ENCODE results near the gene NOL4L. TPM values are rescaled to one million over a fixed set of nuclear protein-coding genes. Genes with fewer than 3 reads are reported as not detected.
"Not testable (repeated sequence)": the region's sequence is repeated elsewhere in the genome, so short reads cannot be mapped to it uniquely, and the experiment has no call there.

The NOL4L gene
- total RNA-seq, 2 donors from 2014 or later = 39.6 to 50.7 TPM

DNA sequence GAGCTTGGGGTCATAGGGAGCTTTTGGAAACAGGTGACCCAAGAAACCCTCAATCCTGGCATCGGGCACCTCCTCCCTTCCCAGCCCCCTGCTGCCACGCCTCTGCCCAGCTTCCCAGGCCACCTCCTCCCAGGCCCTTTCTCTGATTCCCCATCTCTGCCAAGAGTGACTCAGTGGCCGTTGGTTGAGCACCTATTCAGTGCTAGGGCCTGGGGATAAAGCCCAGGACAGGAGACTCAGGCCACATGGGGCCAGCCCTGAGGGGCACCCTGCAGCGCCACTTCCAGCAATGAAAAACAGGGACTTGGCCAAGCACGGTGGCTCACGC, 116.9 kb downstream of the NOL4L start:
- Mint-ChIP-seq H3K27ac (no peak overlapping the region), H3K4me3 (no peak overlapping the region), H3K36me3 (ENCODE audit: low read depth) (peaks cover 29% of the 10 kb centered on the region), H3K9me3 (no peaks in the 10 kb centered on the region), H3K4me1 (peaks cover 21% of the 10 kb centered on the region), H3K27me3 (ENCODE audit: insufficient read depth) (no peaks in the 10 kb centered on the region)
- DNase-seq = no peak
- Histone ChIP-seq H3K4me3 (ENCODE audit: low read length) (no peak overlapping the region), H3K9ac (ENCODE audit: extremely low read depth, low read length, poor library complexity, severe bottlenecking) (no peak overlapping the region), H3K27ac (ENCODE audit: low read depth, low read length) (no peak overlapping the region), H3K36me3 (ENCODE audit: control insufficient read depth, insufficient read depth, low read length) (peaks cover 32% of the 10 kb centered on the region), H3K4me1 (ENCODE audit: control insufficient read depth, insufficient read depth, low read length) (no peaks in the 10 kb centered on the region), H3K27me3 (ENCODE audit: control insufficient read depth, insufficient read depth, low read length, poor library complexity, severe bottlenecking) (no peaks in the 10 kb centered on the region), H3K9me3 (ENCODE audit: control insufficient read depth, low read length) (no peaks in the 10 kb centered on the region)
- WGBS, 2 experiments (ENCODE audit: insufficient coverage in 1 of 2, insufficient read length in 1 of 2) = 92 to 100% methylated on average over 4 to 6 of the region's 6 CpGs
- TF ChIP-seq, protein P1, sequence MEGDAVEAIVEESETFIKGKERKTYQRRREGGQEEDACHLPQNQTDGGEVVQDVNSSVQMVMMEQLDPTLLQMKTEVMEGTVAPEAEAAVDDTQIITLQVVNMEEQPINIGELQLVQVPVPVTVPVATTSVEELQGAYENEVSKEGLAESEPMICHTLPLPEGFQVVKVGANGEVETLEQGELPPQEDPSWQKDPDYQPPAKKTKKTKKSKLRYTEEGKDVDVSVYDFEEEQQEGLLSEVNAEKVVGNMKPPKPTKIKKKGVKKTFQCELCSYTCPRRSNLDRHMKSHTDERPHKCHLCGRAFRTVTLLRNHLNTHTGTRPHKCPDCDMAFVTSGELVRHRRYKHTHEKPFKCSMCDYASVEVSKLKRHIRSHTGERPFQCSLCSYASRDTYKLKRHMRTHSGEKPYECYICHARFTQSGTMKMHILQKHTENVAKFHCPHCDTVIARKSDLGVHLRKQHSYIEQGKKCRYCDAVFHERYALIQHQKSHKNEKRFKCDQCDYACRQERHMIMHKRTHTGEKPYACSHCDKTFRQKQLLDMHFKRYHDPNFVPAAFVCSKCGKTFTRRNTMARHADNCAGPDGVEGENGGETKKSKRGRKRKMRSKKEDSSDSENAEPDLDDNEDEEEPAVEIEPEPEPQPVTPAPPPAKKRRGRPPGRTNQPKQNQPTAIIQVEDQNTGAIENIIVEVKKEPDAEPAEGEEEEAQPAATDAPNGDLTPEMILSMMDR (conservative IDR thresholded peaks at IDR 0.05) = no peak

DNA sequence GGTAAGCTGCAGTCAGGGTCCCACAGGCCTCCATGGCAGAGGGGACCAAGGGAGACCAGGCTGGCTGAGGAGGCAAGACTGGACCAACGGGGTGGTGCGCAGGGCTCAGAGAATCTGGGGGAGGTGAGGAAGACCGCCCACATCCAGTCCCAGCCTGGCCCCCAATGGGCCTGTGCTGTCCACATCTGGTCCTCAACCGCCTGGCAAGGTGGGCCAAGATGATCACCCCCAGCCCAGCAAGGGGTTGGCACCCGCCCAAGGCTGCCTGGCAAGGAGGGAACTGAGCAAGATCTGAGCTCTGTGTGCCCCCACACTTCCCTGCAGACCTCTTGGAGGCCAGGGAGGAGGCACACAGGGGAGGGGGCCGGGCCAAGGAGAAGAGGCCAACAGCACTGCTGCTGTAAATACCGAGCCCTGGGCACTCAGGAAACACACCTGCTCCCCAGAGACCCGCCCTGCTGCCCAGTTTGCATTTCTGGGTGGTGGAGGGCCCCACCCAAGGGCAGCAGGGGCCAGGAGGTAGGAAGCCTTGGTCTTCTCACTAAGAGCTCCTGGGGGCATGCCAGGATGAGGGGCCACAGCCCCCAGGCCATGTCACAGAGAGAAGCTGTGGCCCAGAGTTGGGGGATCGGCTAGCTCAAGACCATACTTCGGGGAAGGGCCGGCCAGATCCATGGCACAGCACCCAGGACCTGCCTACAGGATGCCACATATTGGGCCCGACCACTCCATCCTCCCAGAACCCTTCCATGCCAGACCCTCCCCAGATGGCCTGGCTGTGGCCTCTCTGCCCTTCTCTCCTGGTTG, 117.4 kb downstream of the NOL4L start:
- Histone ChIP-seq H3K27ac (ENCODE audit: low read depth, low read length) (no peak overlapping the region), H3K4me1 (ENCODE audit: control insufficient read depth, insufficient read depth, low read length) (no peaks in the 10 kb centered on the region), H3K4me3 (ENCODE audit: low read length) (no peak overlapping the region), H3K9ac (ENCODE audit: extremely low read depth, low read length, poor library complexity, severe bottlenecking) (no peak overlapping the region), H3K36me3 (ENCODE audit: control insufficient read depth, insufficient read depth, low read length) (peaks cover 32% of the 10 kb centered on the region), H3K9me3 (ENCODE audit: control insufficient read depth, low read length) (no peaks in the 10 kb centered on the region), H3K27me3 (ENCODE audit: control insufficient read depth, insufficient read depth, low read length, poor library complexity, severe bottlenecking) (no peaks in the 10 kb centered on the region)
- TF ChIP-seq, protein P1 (conservative IDR thresholded peaks at IDR 0.05) = no peak
- Mint-ChIP-seq H3K4me1 (peaks cover 17% of the 10 kb centered on the region), H3K9me3 (no peaks in the 10 kb centered on the region), H3K27me3 (ENCODE audit: insufficient read depth) (no peaks in the 10 kb centered on the region), H3K27ac (no peak overlapping the region), H3K36me3 (ENCODE audit: low read depth) (peaks cover 28% of the 10 kb centered on the region), H3K4me3 (no peak overlapping the region)
- DNase-seq = no peak
- 95% methylated on average over 12 of the region's 12 CpGs; no CpG with 5 or more reads in 1 of the 2 experiments for WGBS, 2 experiments (ENCODE audit: insufficient coverage in 1 of 2, insufficient read length in 1 of 2)

DNA sequence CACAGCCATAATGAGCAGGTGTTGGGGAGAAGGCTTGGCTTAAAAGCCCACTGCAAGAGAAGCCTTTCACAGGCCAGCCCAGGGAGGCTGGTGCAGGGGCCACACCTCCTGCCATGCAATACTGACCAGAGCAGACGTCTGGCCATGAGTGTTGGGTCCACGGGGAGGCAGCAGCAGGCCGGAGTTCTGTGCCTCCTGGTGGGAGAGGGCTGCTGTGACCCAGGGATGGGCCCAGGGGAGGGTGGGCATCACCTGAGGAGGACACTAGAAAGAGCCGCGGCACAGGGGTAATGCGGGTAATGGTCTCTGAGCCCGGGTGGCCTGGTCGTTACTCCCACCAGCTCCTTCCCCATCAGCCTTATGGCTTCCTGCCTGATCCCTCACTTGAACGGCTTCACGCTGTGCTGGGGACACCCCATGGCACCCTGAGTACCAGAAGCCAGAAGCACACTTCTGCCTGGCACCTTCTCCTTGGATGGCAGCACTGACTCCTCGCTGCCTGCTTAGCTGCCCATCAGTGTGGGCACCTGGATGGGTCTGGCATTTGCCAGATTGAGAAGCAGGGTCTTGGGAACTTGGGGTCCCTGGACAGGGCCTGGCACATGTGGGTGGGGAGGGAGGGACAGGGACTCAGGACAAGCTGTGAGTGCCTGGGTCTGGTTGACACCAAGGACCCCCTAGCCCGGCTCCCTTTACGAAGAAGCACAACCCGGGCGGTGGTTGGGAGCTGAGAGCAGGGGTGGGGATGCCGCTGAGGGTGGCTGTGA, 118.2 kb downstream of the NOL4L start:
- Histone ChIP-seq H3K27me3 (ENCODE audit: control insufficient read depth, insufficient read depth, low read length, poor library complexity, severe bottlenecking) (no peaks in the 10 kb centered on the region), H3K27ac (ENCODE audit: low read depth, low read length) (peak overlapping the region; percentile 60), H3K9me3 (ENCODE audit: control insufficient read depth, low read length) (no peaks in the 10 kb centered on the region), H3K4me1 (ENCODE audit: control insufficient read depth, insufficient read depth, low read length) (no peaks in the 10 kb centered on the region), H3K9ac (ENCODE audit: extremely low read depth, low read length, poor library complexity, severe bottlenecking) (no peak overlapping the region), H3K36me3 (ENCODE audit: control insufficient read depth, insufficient read depth, low read length) (peaks cover 29% of the 10 kb centered on the region), H3K4me3 (ENCODE audit: low read length) (no peak overlapping the region)
- H3K9me3 Mint-ChIP-seq = no peaks in the 10 kb centered on the region
- peaks cover 29% of the 10 kb centered on the region for H3K36me3 Mint-ChIP-seq (ENCODE audit: low read depth)
- H3K27me3 Mint-ChIP-seq (ENCODE audit: insufficient read depth) = no peaks in the 10 kb centered on the region
- no peak overlapping the region for H3K27ac Mint-ChIP-seq
- no peak overlapping the region for H3K4me3 Mint-ChIP-seq
- no peak for DNase-seq
- peaks cover 17% of the 10 kb centered on the region for H3K4me1 Mint-ChIP-seq
- 88 to 92% methylated on average over 5 to 16 of the region's 16 CpGs for WGBS, 2 experiments (ENCODE audit: insufficient coverage in 1 of 2, insufficient read length in 1 of 2)
- TF ChIP-seq, protein P1 (conservative IDR thresholded peaks at IDR 0.05) = no peak

DNA sequence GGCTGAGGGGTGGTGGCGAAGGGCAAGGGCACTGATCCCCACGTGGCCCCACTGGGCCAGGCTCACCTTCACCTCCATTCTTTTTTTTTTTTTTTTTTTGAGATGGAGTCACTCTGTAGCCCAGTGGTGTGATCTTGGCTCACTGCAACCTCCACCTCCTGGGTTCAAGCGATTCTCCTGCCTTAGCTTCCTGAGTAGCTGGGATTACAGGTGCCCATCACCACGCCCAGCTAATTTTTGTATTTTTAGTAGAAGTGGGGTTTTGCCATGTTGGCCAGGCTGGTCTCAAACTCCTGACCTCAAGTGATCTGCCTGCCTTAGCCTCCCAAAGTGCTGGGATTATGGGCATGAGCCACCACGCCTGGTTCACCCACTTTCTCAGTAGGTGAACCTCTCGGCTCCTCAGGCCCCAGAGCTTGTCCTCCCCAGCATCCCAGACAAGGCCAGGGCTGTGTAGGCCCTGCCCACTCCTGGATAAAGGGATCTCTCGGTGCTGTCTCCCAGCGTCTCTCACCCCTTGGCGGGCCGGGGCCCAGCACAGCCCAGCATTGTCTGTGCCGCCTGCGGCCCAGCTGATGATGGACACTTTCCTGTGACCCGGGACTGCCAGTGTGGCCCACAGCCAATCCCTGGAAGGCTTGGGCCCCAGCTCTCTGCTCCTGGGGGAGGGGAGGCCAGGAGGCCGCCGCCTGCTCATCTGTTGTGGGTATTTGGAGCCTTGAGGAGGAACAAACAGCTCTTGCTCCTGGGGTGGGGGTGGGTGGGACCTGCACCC, 119.0 kb downstream of the NOL4L start:
- H3K4me3 Mint-ChIP-seq; H3K9me3 Mint-ChIP-seq; H3K27me3 ChIP-seq (ENCODE audit: control insufficient read depth, insufficient read depth, low read length, poor library complexity, severe bottlenecking); H3K4me3 ChIP-seq (ENCODE audit: low read length); H3K4me1 ChIP-seq (ENCODE audit: control insufficient read depth, insufficient read depth, low read length); DNase-seq; H3K9me3 ChIP-seq (ENCODE audit: control insufficient read depth, low read length); H3K27me3 Mint-ChIP-seq (ENCODE audit: insufficient read depth); H3K9ac ChIP-seq (ENCODE audit: extremely low read depth, low read length, poor library complexity, severe bottlenecking): not testable (repeated sequence)
- H3K27ac Mint-ChIP-seq = peak overlapping the region; percentile 30
- H3K4me1 Mint-ChIP-seq = peaks cover 17% of the 10 kb centered on the region
- 76 to 92% methylated on average over 5 to 14 of the region's 15 CpGs for WGBS, 2 experiments (ENCODE audit: insufficient coverage in 1 of 2, insufficient read length in 1 of 2)
- Histone ChIP-seq H3K27ac (ENCODE audit: low read depth, low read length) (peak overlapping the region; percentile 32), H3K36me3 (ENCODE audit: control insufficient read depth, insufficient read depth, low read length) (peaks cover 27% of the 10 kb centered on the region)
- H3K36me3 Mint-ChIP-seq (ENCODE audit: low read depth) = peaks cover 25% of the 10 kb centered on the region

All from endodermal cell (in vitro differentiated cells).